ENCODE data around the gene C1GALT1. TPM values are rescaled to one million over a fixed set of nuclear protein-coding genes. Genes with fewer than 3 reads are reported as not detected.
"Not testable (repeated sequence)": the region's sequence is repeated elsewhere in the genome, so short reads cannot be mapped to it uniquely, and the experiment has no call there.

The C1GALT1 gene
- 10 to 100 TPM; 25.7 to 29.1 TPM for total RNA-seq

GRCh38 chr7:7182156-7183060 is at the start of gene C1GALT1:
TSS of gene C1GALT1 (plus strand) at chr7:7182544. CDS start at chr7:7234320, 51,776 bp downstream.
- Mint-ChIP-seq H3K4me1 (ENCODE audit: low read depth) (peaks cover 19% of the 10 kb centered on the region), H3K9me3 (no peaks in the 10 kb centered on the region), H3K27ac (peak within 1 kb of the TSS; percentile 98), H3K4me3 (peak within 1 kb of the TSS; percentile 90), H3K27me3 (ENCODE audit: low read depth) (no peaks in the 10 kb centered on the region), H3K36me3 (ENCODE audit: low read depth) (peaks cover 2% of the 10 kb centered on the region)
- intact Hi-C loops (cut with micrococcal nuclease), result loop anchor here (1.0 to 5.0 kb wide), 18 partner anchors 19 to 1175 kb away; partner anchors contain the start of genes AIMP2, GLCCI1, MIOS and PMS2
- peak; percentile 97 for DNase-seq
- CTCF ChIA-PET, result interaction anchor here (0.6 to 1.7 kb wide), 19 partner anchors 9 to 788 kb away, joined by 3 to 7 read pairs (median 4); no protein-coding TSS in a partner anchor

- DNase-seq, result no peak
- CTCF ChIA-PET, result no interaction called here
- Mint-ChIP-seq H3K4me1 (ENCODE audit: low read depth) (peaks cover 10% of the 10 kb centered on the region), H3K36me3 (ENCODE audit: low read depth) (no peaks in the 10 kb centered on the region), H3K27ac (no peak overlapping the region), H3K4me3 (no peak overlapping the region), H3K27me3 (ENCODE audit: low read depth) (no peaks in the 10 kb centered on the region), H3K9me3 (peaks cover 2% of the 10 kb centered on the region)
- intact Hi-C loops (cut with micrococcal nuclease), result no loop called here
Observed at GRCh38 chr7:7134046-7134445, 48.3 kb upstream of the C1GALT1 start.

GRCh38 chr7:7135074-7135473 is 47.3 kb upstream of the C1GALT1 start:
- DNase-seq, result no peak
- Mint-ChIP-seq H3K9me3 (peaks cover 7% of the 10 kb centered on the region), H3K27ac (no peak overlapping the region), H3K4me1 (ENCODE audit: low read depth) (peaks cover 10% of the 10 kb centered on the region), H3K36me3 (ENCODE audit: low read depth) (no peaks in the 10 kb centered on the region), H3K27me3 (ENCODE audit: low read depth) (no peaks in the 10 kb centered on the region), H3K4me3 (no peak overlapping the region)
- intact Hi-C loops (cut with micrococcal nuclease), result no loop called here
- CTCF ChIA-PET, result no interaction called here

- H3K36me3 Mint-ChIP-seq (ENCODE audit: low read depth); H3K27ac Mint-ChIP-seq; DNase-seq; CTCF ChIA-PET; H3K27me3 Mint-ChIP-seq (ENCODE audit: low read depth); intact Hi-C loops (cut with micrococcal nuclease); H3K4me3 Mint-ChIP-seq: not testable (repeated sequence)
- Mint-ChIP-seq H3K4me1 (ENCODE audit: low read depth) (peaks cover 10% of the 10 kb centered on the region), H3K9me3 (peaks cover 11% of the 10 kb centered on the region)
Observed at GRCh38 chr7:7135924-7136323, 46.4 kb upstream of the C1GALT1 start.

- DNase-seq, result no peak
- Mint-ChIP-seq H3K27me3 (ENCODE audit: low read depth) (no peaks in the 10 kb centered on the region), H3K4me1 (ENCODE audit: low read depth) (peaks cover 7% of the 10 kb centered on the region), H3K9me3 (peaks cover 14% of the 10 kb centered on the region), H3K27ac (no peak overlapping the region), H3K36me3 (ENCODE audit: low read depth) (no peaks in the 10 kb centered on the region), H3K4me3 (no peak overlapping the region)
- intact Hi-C loops (cut with micrococcal nuclease), result no loop called here
- CTCF ChIA-PET, result no interaction called here
Observed at GRCh38 chr7:7136466-7137381, 45.6 kb upstream of the C1GALT1 start.

GRCh38 chr7:7138897-7139296 is 43.4 kb upstream of the C1GALT1 start:
- H3K27ac Mint-ChIP-seq, result no peak overlapping the region
- H3K4me3 Mint-ChIP-seq, result no peak overlapping the region
- CTCF ChIA-PET, result no interaction called here
- H3K27me3 Mint-ChIP-seq (ENCODE audit: low read depth), result no peaks in the 10 kb centered on the region
- intact Hi-C loops (cut with micrococcal nuclease), result no loop called here
- peaks cover 2% of the 10 kb centered on the region for H3K36me3 Mint-ChIP-seq (ENCODE audit: low read depth)
- peaks cover 21% of the 10 kb centered on the region for H3K9me3 Mint-ChIP-seq
- no peak for DNase-seq
- peaks cover 7% of the 10 kb centered on the region for H3K4me1 Mint-ChIP-seq (ENCODE audit: low read depth)

GRCh38 chr7:7143404-7143803 is 38.9 kb upstream of the C1GALT1 start:
- H3K4me1 Mint-ChIP-seq (ENCODE audit: low read depth); H3K4me3 Mint-ChIP-seq; H3K36me3 Mint-ChIP-seq (ENCODE audit: low read depth); H3K27me3 Mint-ChIP-seq (ENCODE audit: low read depth); H3K27ac Mint-ChIP-seq; DNase-seq; intact Hi-C loops (cut with micrococcal nuclease); CTCF ChIA-PET: not testable (repeated sequence)
- peaks cover 25% of the 10 kb centered on the region for H3K9me3 Mint-ChIP-seq

- H3K4me3 Mint-ChIP-seq; H3K27ac Mint-ChIP-seq; DNase-seq; intact Hi-C loops (cut with micrococcal nuclease); CTCF ChIA-PET; H3K4me1 Mint-ChIP-seq (ENCODE audit: low read depth); H3K27me3 Mint-ChIP-seq (ENCODE audit: low read depth); H3K36me3 Mint-ChIP-seq (ENCODE audit: low read depth): not testable (repeated sequence)
- peaks cover 20% of the 10 kb centered on the region for H3K9me3 Mint-ChIP-seq
Observed at GRCh38 chr7:7145151-7145550, 37.2 kb upstream of the C1GALT1 start.

GRCh38 chr7:7146837-7147236 is 35.5 kb upstream of the C1GALT1 start:
- no peak overlapping the region for H3K27ac Mint-ChIP-seq
- H3K9me3 Mint-ChIP-seq, result peaks cover 14% of the 10 kb centered on the region
- peaks cover 2% of the 10 kb centered on the region for H3K36me3 Mint-ChIP-seq (ENCODE audit: low read depth)
- no peaks in the 10 kb centered on the region for H3K27me3 Mint-ChIP-seq (ENCODE audit: low read depth)
- intact Hi-C loops (cut with micrococcal nuclease), result no loop called here
- peaks cover 10% of the 10 kb centered on the region for H3K4me1 Mint-ChIP-seq (ENCODE audit: low read depth)
- no peak for DNase-seq
- CTCF ChIA-PET, result no interaction called here
- no peak overlapping the region for H3K4me3 Mint-ChIP-seq

- Mint-ChIP-seq H3K27ac (no peak overlapping the region), H3K27me3 (ENCODE audit: low read depth) (no peaks in the 10 kb centered on the region), H3K4me1 (ENCODE audit: low read depth) (peaks cover 12% of the 10 kb centered on the region), H3K4me3 (no peak overlapping the region), H3K36me3 (ENCODE audit: low read depth) (peaks cover 2% of the 10 kb centered on the region), H3K9me3 (peaks cover 9% of the 10 kb centered on the region)
- DNase-seq, result no peak
- CTCF ChIA-PET, result no interaction called here
- intact Hi-C loops (cut with micrococcal nuclease), result no loop called here
Observed at GRCh38 chr7:7148798-7149481, 33.4 kb upstream of the C1GALT1 start.

- no peak for DNase-seq
- intact Hi-C loops (cut with micrococcal nuclease), result no loop called here
- H3K27me3 Mint-ChIP-seq (ENCODE audit: low read depth), result no peaks in the 10 kb centered on the region
- no peak overlapping the region for H3K4me3 Mint-ChIP-seq
- CTCF ChIA-PET, result no interaction called here
- H3K9me3 Mint-ChIP-seq, result peaks cover 12% of the 10 kb centered on the region
- H3K36me3 Mint-ChIP-seq (ENCODE audit: low read depth), result peaks cover 8% of the 10 kb centered on the region
- no peak overlapping the region for H3K27ac Mint-ChIP-seq
- peaks cover 17% of the 10 kb centered on the region for H3K4me1 Mint-ChIP-seq (ENCODE audit: low read depth)
Observed at GRCh38 chr7:7151285-7151684, 31.1 kb upstream of the C1GALT1 start.

- no peak overlapping the region for H3K4me3 Mint-ChIP-seq
- H3K9me3 Mint-ChIP-seq, result peaks cover 12% of the 10 kb centered on the region
- CTCF ChIA-PET, result no interaction called here
- H3K27ac Mint-ChIP-seq, result no peak overlapping the region
- H3K36me3 Mint-ChIP-seq (ENCODE audit: low read depth), result peaks cover 8% of the 10 kb centered on the region
- no peaks in the 10 kb centered on the region for H3K27me3 Mint-ChIP-seq (ENCODE audit: low read depth)
- DNase-seq, result no peak
- intact Hi-C loops (cut with micrococcal nuclease), result no loop called here
- H3K4me1 Mint-ChIP-seq (ENCODE audit: low read depth), result peaks cover 22% of the 10 kb centered on the region
Observed at GRCh38 chr7:7151865-7152264, 30.5 kb upstream of the C1GALT1 start.

Data from activated naive CD4-positive, alpha-beta T cell treated with anti-CD3 and anti-CD28 coated beads for 36 hours (primary cell).